ENCODE data around the gene PSMD13. TPM values are rescaled to one million over a fixed set of nuclear protein-coding genes. Genes with fewer than 3 reads are reported as not detected.

Gene PSMD13
- total RNA-seq, 1 experiment from 2014 or later = 279 TPM

GRCh38 chr11:299081-299891 is 62.5 kb downstream of the PSMD13 start, which contains the start of gene IFITM5:
TSS of gene IFITM5 (minus strand) at chr11:299526. CDS start at chr11:299490, 36 bp downstream.
- DNase-seq (ENCODE audit: low spot score) = no peak

- no peak for DNase-seq (ENCODE audit: low spot score)
Measured at GRCh38 chr11:299951-300735, 63.4 kb downstream of the PSMD13 start.

Other genes starting within 250 kb of the PSMD13 start
- not detected in 2 replicates for gene SCGB1C1, start 43.9 kb upstream of the PSMD13 start, total RNA-seq (2014; rRNA removed; shearing (Covaris generic))
- gene BET1L, start 29.6 kb upstream of the PSMD13 start, total RNA-seq (2014; rRNA removed; shearing (Covaris generic)) = 11.9 and 29.8 TPM in 2 replicates
- 276 and 287 TPM in 2 replicates for gene RIC8A, start 29.3 kb upstream of the PSMD13 start, total RNA-seq (2014; rRNA removed; shearing (Covaris generic))
- gene SIRT3, start 634 bp upstream of the PSMD13 start, total RNA-seq (2014; rRNA removed; shearing (Covaris generic)) = 17.5 and 19.7 TPM in 2 replicates
- gene NLRP6, start 41.4 kb downstream of the PSMD13 start, total RNA-seq (2014; rRNA removed; shearing (Covaris generic)) = not detected in 2 replicates
- gene PGGHG, start 52.1 kb downstream of the PSMD13 start, total RNA-seq (2014; rRNA removed; shearing (Covaris generic)) = 13.0 and 14.2 TPM in 2 replicates
- gene IFITM5, start 62.5 kb downstream of the PSMD13 start, total RNA-seq (2014; rRNA removed; shearing (Covaris generic)) = not detected in 2 replicates
- 17.6 and 22.6 TPM in 2 replicates for gene IFITM2, start 70.8 kb downstream of the PSMD13 start, total RNA-seq (2014; rRNA removed; shearing (Covaris generic))
- gene IFITM1, start 77.1 kb downstream of the PSMD13 start, total RNA-seq (2014; rRNA removed; shearing (Covaris generic)) = 3.1 and 4.5 TPM in 2 replicates
- 63.1 and 73.6 TPM in 2 replicates for gene IFITM3, start 83.9 kb downstream of the PSMD13 start, total RNA-seq (2014; rRNA removed; shearing (Covaris generic))
- gene B4GALNT4, start 132.5 kb downstream of the PSMD13 start, total RNA-seq (2014; rRNA removed; shearing (Covaris generic)) = 27.9 and 40.8 TPM in 2 replicates
- 39.8 and 44.0 TPM in 2 replicates for gene PKP3, start 157.2 kb downstream of the PSMD13 start, total RNA-seq (2014; rRNA removed; shearing (Covaris generic))
- gene SIGIRR, start 178.0 kb downstream of the PSMD13 start, total RNA-seq (2014; rRNA removed; shearing (Covaris generic)) = 3.8 and 3.9 TPM in 2 replicates
- gene ANO9, start 205.0 kb downstream of the PSMD13 start, total RNA-seq (2014; rRNA removed; shearing (Covaris generic)) = 0.19 TPM in 1 of 2 replicates, not detected in the other
- 29.7 and 30.4 TPM in 2 replicates for gene PTDSS2, start 213.3 kb downstream of the PSMD13 start, total RNA-seq (2014; rRNA removed; shearing (Covaris generic))

Data from A172 (cell line).